H9 (cell line): ENCODE results near the gene MGAM2. TPM values are rescaled to one million over a fixed set of nuclear protein-coding genes. Genes with fewer than 3 reads are reported as not detected.

Experiments used
- DNase-seq: peaks from one replicate; pipeline ENCODE4 v3.0.0-alpha.2; 2017
- H2AFZ ChIP-seq: one replicate; pipeline ENCODE4 v1.6.1; 2013; ENCODE audit warnings: mild to moderate bottlenecking, low read length, control low read depth, moderate library complexity
- H2AK5ac ChIP-seq: 2 replicates; pipeline ENCODE4 v1.6.1; 2013; ENCODE audit warnings: low read length, control low read depth, mixed read lengths; ENCODE audit not compliant: insufficient read length
- H2BK120ac ChIP-seq: one replicate; pipeline ENCODE4 v1.6.1; 2013; ENCODE audit warnings: low read depth, mild to moderate bottlenecking, low read length, control low read depth, inconsistent platforms; ENCODE audit not compliant: poor library complexity, severe bottlenecking
- H2BK12ac ChIP-seq: 2 replicates; pipeline ENCODE4 v1.6.1; 2013; ENCODE audit warnings: low read length, control low read depth, mixed read lengths, low read depth; ENCODE audit not compliant: insufficient read length
- H2BK15ac ChIP-seq: 2 replicates; pipeline ENCODE4 v1.6.1; 2013; ENCODE audit warnings: low read depth, low read length, control low read depth
- H2BK20ac ChIP-seq: one replicate; pipeline ENCODE4 v1.6.1; 2013; ENCODE audit warnings: low read depth, mild to moderate bottlenecking, low read length, control low read depth, inconsistent platforms; ENCODE audit not compliant: poor library complexity, severe bottlenecking
- H2BK5ac ChIP-seq: 2 replicates; pipeline ENCODE4 v1.6.1; 2013; ENCODE audit warnings: low read length, control low read depth, mixed read lengths; ENCODE audit not compliant: insufficient read length
- H3K14ac ChIP-seq: 2 replicates; pipeline ENCODE4 v1.6.1; 2013; ENCODE audit warnings: low read length, control low read depth; ENCODE audit not compliant: insufficient read depth
- H3K18ac ChIP-seq: 2 replicates; pipeline ENCODE4 v1.6.1; 2013; ENCODE audit warnings: low read depth, mild to moderate bottlenecking, mixed read lengths, low read length, control low read depth; ENCODE audit not compliant: insufficient read length
- H3K23ac ChIP-seq: 2 replicates; pipeline ENCODE4 v1.6.1; 2013; ENCODE audit warnings: low read length, control low read depth, mixed read lengths, low read depth; ENCODE audit not compliant: insufficient read length
- H3K23me2 ChIP-seq: 2 replicates; pipeline ENCODE4 v1.6.1; 2013; ENCODE audit warnings: low read depth, mild to moderate bottlenecking, mixed read lengths, low read length, control low read depth; ENCODE audit not compliant: insufficient read length, poor library complexity, severe bottlenecking
- H3K27ac ChIP-seq: 2 replicates; pipeline ENCODE4 v1.5.1; 2013; ENCODE audit warnings: low read length, control low read depth, mixed read lengths, low read depth; ENCODE audit not compliant: insufficient read length
- H3K27me3 ChIP-seq: 2 replicates; pipeline ENCODE4 v1.6.1; 2013; ENCODE audit warnings: low read length, control low read depth, inconsistent platforms; ENCODE audit not compliant: insufficient read depth
- H3K4ac ChIP-seq: 2 replicates; pipeline ENCODE4 v1.6.1; 2013; ENCODE audit warnings: low read depth, mild to moderate bottlenecking, control low read depth, inconsistent platforms, low read length, moderate library complexity
- H3K4me1 ChIP-seq: 2 replicates; pipeline ENCODE4 v1.6.1; 2013; ENCODE audit warnings: low read length, control low read depth, inconsistent platforms; ENCODE audit not compliant: insufficient read depth
- H3K4me2 ChIP-seq: 2 replicates; pipeline ENCODE4 v1.6.1; 2013; ENCODE audit warnings: low read length, control low read depth, mixed read lengths; ENCODE audit not compliant: insufficient read length, insufficient read depth
- H3K56ac ChIP-seq: 2 replicates; pipeline ENCODE4 v1.6.1; 2013; ENCODE audit warnings: low read depth, mild to moderate bottlenecking, mixed read lengths, low read length, control low read depth; ENCODE audit not compliant: insufficient read length
- H3K79me1 ChIP-seq: 2 replicates; pipeline ENCODE4 v1.6.1; 2013; ENCODE audit warnings: low read depth, mild to moderate bottlenecking, moderate library complexity, low read length, control low read depth, inconsistent platforms; ENCODE audit not compliant: insufficient read depth, poor library complexity, severe bottlenecking
- H3K79me2 ChIP-seq: 2 replicates; pipeline ENCODE4 v1.6.1; 2013; ENCODE audit warnings: low read length, control low read depth, inconsistent platforms; ENCODE audit not compliant: insufficient read depth
- H3K9ac ChIP-seq: 2 replicates; pipeline ENCODE4 v1.6.1; 2013; ENCODE audit warnings: low read length, control low read depth, mixed read lengths; ENCODE audit not compliant: insufficient read length; ENCODE audit errors: extremely low read depth
- H3K9me3 ChIP-seq: one replicate; pipeline ENCODE4 v1.6.1; 2013; ENCODE audit warnings: low read depth, low read length, inconsistent platforms; ENCODE audit not compliant: control insufficient read depth
- H3T11ph ChIP-seq: one replicate; pipeline ENCODE4 v1.6.1; 2013; ENCODE audit warnings: mild to moderate bottlenecking, low read length, control low read depth, inconsistent platforms
- H4K20me1 ChIP-seq: one replicate; pipeline ENCODE4 v1.6.1; 2013; ENCODE audit not compliant: control insufficient read depth, insufficient read length, insufficient read depth
- H4K5ac ChIP-seq: 2 replicates; pipeline ENCODE4 v1.6.1; 2013; ENCODE audit warnings: low read depth, mild to moderate bottlenecking, mixed read lengths, low read length, control low read depth; ENCODE audit not compliant: insufficient read length
- H4K8ac ChIP-seq: replicated peaks from 2 replicates; pipeline ENCODE4 v1.6.1; 2013; ENCODE audit warnings: low read length, control low read depth, mixed read lengths, low read depth; ENCODE audit not compliant: insufficient read length
- H4K91ac ChIP-seq: 2 replicates; pipeline ENCODE4 v1.6.1; 2013; ENCODE audit warnings: low read depth, mild to moderate bottlenecking, moderate library complexity, mixed read lengths, low read length, control low read depth; ENCODE audit not compliant: insufficient read length
- H3K27ac Mint-ChIP-seq, 3 experiments: 2 replicates in 2 of 3; 3 replicates in 1 of 3; pipeline ENCODE4 v1.8.0; 2020 to 2021; ENCODE audit warnings: mixed read lengths in 3 of 3, mild to moderate bottlenecking in 1 of 3, moderate library complexity in 1 of 3
- H3K27me3 Mint-ChIP-seq: 2 replicates; pipeline ENCODE4 v1.8.0; 2021; ENCODE audit warnings: low read depth, mild to moderate bottlenecking, moderate library complexity, mixed read lengths
- H3K36me3 Mint-ChIP-seq, 3 experiments: 2 replicates in 2 of 3; 3 replicates in 1 of 3; pipeline ENCODE4 v1.8.0; 2020 to 2021; ENCODE audit warnings: low read depth in 3 of 3, mixed read lengths in 3 of 3; ENCODE audit not compliant: insufficient read depth in 1 of 3
- H3K4me1 Mint-ChIP-seq, 2 experiments: 2 replicates each; pipeline ENCODE4 v1.8.0; 2020; ENCODE audit warnings: mixed read lengths in 2 of 2
- H3K4me3 Mint-ChIP-seq, 2 experiments: 2 replicates in 1 of 2; 3 replicates in 1 of 2; pipeline ENCODE4 v1.8.0; 2020 to 2021; ENCODE audit warnings: mild to moderate bottlenecking in 2 of 2, mixed read lengths in 2 of 2, moderate library complexity in 1 of 2
- H3K9me3 Mint-ChIP-seq, 2 experiments: 2 replicates in 1 of 2; 3 replicates in 1 of 2; pipeline ENCODE4 v1.8.0; 2020; ENCODE audit warnings: mild to moderate bottlenecking in 2 of 2, mixed read lengths in 2 of 2, moderate library complexity in 1 of 2
- CTCF ChIP-seq: fragments of 200-600 bp; sonication (generic); conservative IDR thresholded peaks from 3 replicates; pipeline ENCODE4 v1.8.0; 2021; ENCODE audit warnings: antibody characterized with exemption, mild to moderate bottlenecking
- WGBS: extraction: QIAGEN DNeasy Blood & Tissue Kit; methylation state at CpG from one replicate; pipeline ENCODE4 v1.1.7; 2013; ENCODE audit warnings: missing lambda C conversion rate, low lambda C conversion rate, mixed read lengths; ENCODE audit not compliant: insufficient read length; ENCODE audit errors: extremely low coverage; 5-methylcytosine and 5-hydroxymethylcytosine counted together
- total RNA-seq: library from RNA; stranded (reverse); gene quantifications from 2 replicates; pipeline ENCODE4 v1.2.1, GENCODE V29; 2021

Gene MGAM2
- total RNA-seq, 1 experiment from 2014 or later, result not detected

- Histone ChIP-seq H3K23ac (no peak overlapping the region), H3T11ph (no peak overlapping the region), H2BK15ac (no peak overlapping the region), H2BK5ac (no peak overlapping the region), H3K4me2 (no peak overlapping the region), H3K4ac (no peak overlapping the region), H2BK120ac (no peak overlapping the region), H3K9ac (no peak overlapping the region), H4K8ac (no peak overlapping the region), H3K56ac (no peak overlapping the region), H2BK12ac (no peak overlapping the region), H4K91ac (no peak overlapping the region), H3K23me2 (no peaks in the 10 kb centered on the region), H3K27ac (no peak overlapping the region), H4K20me1 (no peaks in the 10 kb centered on the region), H3K79me2 (no peaks in the 10 kb centered on the region), H3K27me3 (no peaks in the 10 kb centered on the region), H3K18ac (no peak overlapping the region), H3K9me3 (no peaks in the 10 kb centered on the region), H2AK5ac (no peak overlapping the region), H2AFZ (no peak overlapping the region), H3K79me1 (no peaks in the 10 kb centered on the region), H4K5ac (no peak overlapping the region), H3K4me1 (no peaks in the 10 kb centered on the region), H3K14ac (no peak overlapping the region), H2BK20ac (no peak overlapping the region)
- Mint-ChIP-seq H3K27me3 (peaks cover 22% of the 10 kb centered on the region), H3K36me3 (no peaks in the 10 kb centered on the region), H3K9me3 (peaks cover 0 to 2% of the 10 kb centered on the region in 2 experiments; a peak in 2 of 5 replicates), H3K4me1 (no peaks in the 10 kb centered on the region), H3K27ac (no peak overlapping the region), H3K4me3 (no peak overlapping the region)
- TF ChIP-seq CTCF, result no peak
- no peak for DNase-seq
- WGBS, result no CpG with 5 or more reads among the region's 4 CpGs
Measured at GRCh38 chr7:142240546-142240945, 129.0 kb downstream of the MGAM2 start.
